IMR-90 (cell line): ENCODE data around the gene ASTE1. TPM values are rescaled to one million over a fixed set of nuclear protein-coding genes. Genes with fewer than 3 reads are reported as not detected.

Experiments used
- ATAC-seq: fragments of 200-7000 bp; cut with Tn5 transposase; 2 replicates; pipeline ENCODE4 v1.9.1; 2020; ENCODE audit warnings: low read depth, mild to moderate bottlenecking, moderate library complexity
- BruUV-seq: library from RNA; stranded (reverse); fragments of 400-500 nt; replicated peaks from 2 replicates; lab custom pipeline; 2021; lab: Mats Ljungman, UMichigan
- CTCF ChIA-PET: fragments of 300-600 bp; formaldehyde crosslinking; extraction: SDS; loops from one replicate; lab custom pipeline; 2021; ENCODE audit warnings: antibody characterized with exemption; lab: Yijun Ruan, JAX
- POLR2A ChIA-PET: fragments of 300-600 bp; sonication (Branson Sonifier 250); formaldehyde crosslinking; loops from one replicate; lab custom pipeline; 2022; ENCODE audit warnings: antibody characterized with exemption; ENCODE audit not compliant: unreplicated experiment; lab: Charles Lee
- DNase-seq: peaks from one replicate; pipeline ENCODE4 v3.0.0; 2013
- H2AFZ ChIP-seq: replicated peaks from 2 replicates; pipeline ENCODE3; 2013; ENCODE audit warnings: low read length, mild to moderate bottlenecking; ENCODE audit not compliant: poor library complexity
- H2AK5ac ChIP-seq: 2 replicates; pipeline ENCODE4 v1.6.1; 2013; ENCODE audit warnings: low read depth, low read length, inconsistent platforms
- H2AK9ac ChIP-seq: replicated peaks from 2 replicates; pipeline ENCODE3; 2013; ENCODE audit warnings: mild to moderate bottlenecking, low read depth, low read length, moderate library complexity; ENCODE audit not compliant: poor library complexity
- H2BK120ac ChIP-seq: 2 replicates; pipeline ENCODE4 v1.6.1; 2013; ENCODE audit warnings: low read depth, low read length, inconsistent platforms
- H2BK15ac ChIP-seq: 3 replicates; pipeline ENCODE4 v1.6.1; 2013; ENCODE audit warnings: low read depth, low read length, inconsistent platforms
- H2BK20ac ChIP-seq: 2 replicates; pipeline ENCODE4 v1.6.1; 2013; ENCODE audit warnings: low read depth, mild to moderate bottlenecking, inconsistent platforms, low read length, moderate library complexity
- H2BK5ac ChIP-seq: 2 replicates; pipeline ENCODE4 v1.6.1; 2013; ENCODE audit warnings: mild to moderate bottlenecking, low read depth, low read length, inconsistent platforms; ENCODE audit not compliant: poor library complexity, severe bottlenecking
- H3K14ac ChIP-seq: replicated peaks from 2 replicates; pipeline ENCODE4 v1.6.1; 2013; ENCODE audit warnings: low read depth, low read length, inconsistent platforms
- H3K18ac ChIP-seq: 2 replicates; pipeline ENCODE4 v1.6.1; 2013; ENCODE audit warnings: low read depth, low read length, control low read depth
- H3K23ac ChIP-seq: 2 replicates; pipeline ENCODE4 v1.6.1; 2013; ENCODE audit warnings: low read depth, low read length, inconsistent platforms
- H3K27ac ChIP-seq: 2 replicates; pipeline ENCODE4 v1.5.1; 2013; ENCODE audit warnings: mild to moderate bottlenecking, control low read depth, low read length; ENCODE audit not compliant: insufficient read depth
- H3K27me3 ChIP-seq: 2 replicates; pipeline ENCODE4 v1.6.1; 2013; ENCODE audit warnings: low read length; ENCODE audit not compliant: control insufficient read depth, insufficient read depth
- H3K36me3 ChIP-seq: 2 replicates; pipeline ENCODE4 v1.6.1; 2013; ENCODE audit warnings: low read length, mixed read lengths; ENCODE audit not compliant: control insufficient read depth, insufficient read depth
- H3K4ac ChIP-seq: 2 replicates; pipeline ENCODE4 v1.6.1; 2013; ENCODE audit warnings: low read depth, low read length, inconsistent platforms
- H3K4me1 ChIP-seq: 2 replicates; pipeline ENCODE4 v1.6.1; 2013; ENCODE audit warnings: low read length, mixed read lengths; ENCODE audit not compliant: control insufficient read depth, insufficient read depth
- H3K4me2 ChIP-seq: 2 replicates; pipeline ENCODE4 v1.6.1; 2013; ENCODE audit warnings: low read depth, mild to moderate bottlenecking, control low read depth, low read length, moderate library complexity
- H3K4me3 ChIP-seq: 2 replicates; pipeline ENCODE4 v1.5.1; 2013; ENCODE audit warnings: low read depth, mild to moderate bottlenecking, control low read depth, low read length, moderate library complexity; ENCODE audit not compliant: insufficient read depth
- H3K56ac ChIP-seq: 2 replicates; pipeline ENCODE4 v1.6.1; 2013; ENCODE audit warnings: low read length, inconsistent platforms; ENCODE audit not compliant: insufficient read depth; ENCODE audit errors: extremely low read depth
- H3K79me1 ChIP-seq, 2 experiments: 2 replicates each; pipeline ENCODE4 v1.6.1; 2013; ENCODE audit warnings: low read length in 2 of 2, inconsistent platforms in 1 of 2, low read depth in 1 of 2
- H3K9ac ChIP-seq: 2 replicates; pipeline ENCODE4 v1.6.1; 2013; ENCODE audit warnings: low read depth, low read length, control low read depth
- H3K9me1 ChIP-seq: 2 replicates; pipeline ENCODE4 v1.6.1; 2013; ENCODE audit warnings: low read length, inconsistent platforms; ENCODE audit not compliant: insufficient read depth
- H3K9me3 ChIP-seq: 2 replicates; pipeline ENCODE4 v1.6.1; 2013; ENCODE audit warnings: low read length; ENCODE audit not compliant: control insufficient read depth, insufficient read depth
- H4K20me1 ChIP-seq: 2 replicates; pipeline ENCODE4 v1.6.1; 2013; ENCODE audit warnings: low read length, inconsistent platforms; ENCODE audit not compliant: insufficient read depth
- H4K5ac ChIP-seq: 2 replicates; pipeline ENCODE4 v1.6.1; 2013; ENCODE audit warnings: mild to moderate bottlenecking, low read depth, low read length, control low read depth
- H4K8ac ChIP-seq, 2 experiments: 2 replicates each; pipeline ENCODE4 v1.6.1; 2013; ENCODE audit warnings: low read depth in 2 of 2, low read length in 2 of 2, control low read depth in 1 of 2, inconsistent platforms in 1 of 2
- H4K91ac ChIP-seq: 2 replicates; pipeline ENCODE4 v1.6.1; 2013; ENCODE audit warnings: low read depth, low read length, inconsistent platforms; ENCODE audit not compliant: insufficient read depth
- BHLHE40 ChIP-seq: fragments of 150-350 bp; IDR thresholded peaks from 2 replicates; pipeline ENCODE4 v1.6.1; 2016; ENCODE audit warnings: mild to moderate bottlenecking, low read depth, low read length
- CEBPB ChIP-seq: IDR thresholded peaks from 2 replicates; pipeline ENCODE4 v1.6.1; 2012; ENCODE audit warnings: low read depth, low read length, improper control_type of control experiment
- CHD1 ChIP-seq: IDR thresholded peaks from 2 replicates; pipeline ENCODE4 v1.6.1; 2012; ENCODE audit warnings: low read depth, low read length, improper control_type of control experiment
- ELK1 ChIP-seq: fragments of 150-350 bp; IDR thresholded peaks from 2 replicates; pipeline ENCODE4 v1.6.1; 2016; ENCODE audit warnings: low read depth, mild to moderate bottlenecking, low read length, moderate library complexity, borderline replicate concordance
- FOS ChIP-seq: fragments of 150-350 bp; IDR thresholded peaks from 2 replicates; pipeline ENCODE4 v1.6.1; 2016; ENCODE audit warnings: low read depth, low read length
- MAFK ChIP-seq: IDR thresholded peaks from 2 replicates; pipeline ENCODE4 v1.6.1; 2012; ENCODE audit warnings: low read depth, low read length, improper control_type of control experiment
- MAZ ChIP-seq: IDR thresholded peaks from 2 replicates; pipeline ENCODE4 v1.6.1; 2012; ENCODE audit warnings: low read depth, mild to moderate bottlenecking, low read length, improper control_type of control experiment, moderate library complexity, borderline replicate concordance
- MXI1 ChIP-seq: IDR thresholded peaks from 2 replicates; pipeline ENCODE4 v1.6.1; 2012; ENCODE audit warnings: low read depth, mild to moderate bottlenecking, low read length, moderate library complexity, borderline replicate concordance
- NFE2L2 ChIP-seq: fragments of 150-350 bp; IDR thresholded peaks from 2 replicates; pipeline ENCODE4 v1.6.1; 2016; ENCODE audit warnings: low read depth, mild to moderate bottlenecking, low read length
- POLR2A ChIP-seq: IDR thresholded peaks from 2 replicates; pipeline ENCODE4 v1.6.1; 2012; ENCODE audit warnings: mild to moderate bottlenecking, low read depth, low read length
- RAD21 ChIP-seq: IDR thresholded peaks from 2 replicates; pipeline ENCODE4 v1.6.1; 2012; ENCODE audit warnings: low read length, improper control_type of control experiment
- RCOR1 ChIP-seq: IDR thresholded peaks from 2 replicates; pipeline ENCODE4 v1.6.1; 2012; ENCODE audit warnings: mild to moderate bottlenecking, low read length, improper control_type of control experiment; ENCODE audit not compliant: insufficient replicate concordance
- RFX5 ChIP-seq: IDR thresholded peaks from 2 replicates; pipeline ENCODE4 v1.8.0; 2012; ENCODE audit warnings: low read depth, mild to moderate bottlenecking, low read length, moderate library complexity
- SMC3 ChIP-seq: fragments of 150-350 bp; IDR thresholded peaks from 2 replicates; pipeline ENCODE4 v1.6.1; 2016; ENCODE audit warnings: low read depth, mild to moderate bottlenecking, antibody characterized with exemption, low read length, moderate library complexity
- USF2 ChIP-seq: fragments of 150-350 bp; IDR thresholded peaks from 2 replicates; pipeline ENCODE4 v1.6.1; 2017; ENCODE audit warnings: mild to moderate bottlenecking, antibody characterized with exemption, low read length, low read depth
- WGBS, 2 experiments: methylation state at CpG; one replicate each; pipeline versions ENCODE4 v1.1.5 to v1.1.7; 2013; ENCODE audit warnings: missing lambda C conversion rate in 2 of 2; ENCODE audit not compliant: insufficient read length in 1 of 2; ENCODE audit errors: extremely low coverage in 2 of 2; 5-methylcytosine and 5-hydroxymethylcytosine counted together
- dilution Hi-C: fragments of 300-500 bp; cut with HindIII; formaldehyde crosslinking; loops from one replicate; pipeline ENCODE4 v1.14.3; 2018; ENCODE audit warnings: low sequenced_read_pairs; ENCODE audit not compliant: unreplicated experiment
- in situ Hi-C: fragments of 300-500 bp; cut with MboI; formaldehyde crosslinking; loops from 3 replicates; pipeline ENCODE4 v1.14.3; 2019; ENCODE audit warnings: low sequenced_read_pairs, inconsistent platforms, mixed read lengths
- intact Hi-C: fragments of 100-400 bp; cut with micrococcal nuclease; formaldehyde crosslinking; loops from 2 replicates; pipeline ENCODE4 v1.10.0; 2022
- polyA plus RNA-seq, 3 experiments: library from polyadenylated mRNA; depleted of rRNA; stranded (reverse); fragments of >200 nt; gene quantifications; 2 replicates each; pipeline ENCODE4 v1.2.3, GENCODE V29; 2012; ENCODE audit warnings: low replicate concordance in 1 of 3
- total RNA-seq: library from RNA; depleted of rRNA; stranded (reverse); fragments of >200 nt; gene quantifications from 2 replicates; pipeline ENCODE4 v1.2.3, GENCODE V29; 2012
- TF ChIP-seq, protein P1 (sequence below): conservative IDR thresholded peaks from 2 replicates; pipeline ENCODE4 v1.5.1; 2012; ENCODE audit warnings: mild to moderate bottlenecking, low read depth, low read length, improper control_type of control experiment

Gene ASTE1
- total and polyA plus RNA-seq, 2 of the 4 experiments (the other 2 are of a cell fraction), result 3.2 to 7.5 TPM

DNA sequence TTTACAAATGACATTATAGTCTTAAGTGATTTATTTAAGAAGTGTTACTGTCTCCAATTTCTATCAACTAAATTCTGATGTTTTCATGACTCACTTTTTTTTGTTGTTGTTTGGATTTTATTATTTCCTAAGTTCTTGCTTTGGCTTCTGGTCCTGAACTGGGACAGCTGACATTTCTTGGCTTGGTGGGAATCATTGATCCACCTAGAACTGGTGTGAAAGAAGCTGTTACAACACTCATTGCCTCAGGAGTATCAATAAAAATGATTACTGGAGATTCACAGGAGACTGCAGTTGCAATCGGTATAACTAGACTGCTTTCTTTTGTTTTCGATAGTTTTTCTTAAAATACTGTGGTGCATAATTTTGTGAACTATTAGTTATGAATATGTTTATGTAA is 47.5 kb downstream of the ASTE1 start:
- CTCF ChIA-PET, result interaction anchor here (1.2 kb wide), 1 partner anchor 15 kb away, joined by 3 read pairs; no protein-coding TSS in a partner anchor
- Histone ChIP-seq H3K4ac (no peak overlapping the region), H3K9me1 (peaks cover 3% of the 10 kb centered on the region; the same call in 1 of the 2 replicates), H2AK9ac (no peak overlapping the region), H4K8ac (no peak overlapping the region), H2BK5ac (no peak overlapping the region), H3K9me3 (no peaks in the 10 kb centered on the region), H4K91ac (no peak overlapping the region), H3K18ac (no peak overlapping the region), H3K4me2 (no peak overlapping the region), H3K27ac (no peak overlapping the region), H3K23ac (no peak overlapping the region), H2AK5ac (no peak overlapping the region), H3K9ac (no peak overlapping the region), H4K20me1 (no peaks in the 10 kb centered on the region), H3K4me3 (no peak overlapping the region), H2BK20ac (no peak overlapping the region), H3K56ac (no peak overlapping the region), H3K14ac (no peak overlapping the region), H3K79me1 (peaks cover 0 to 2% of the 10 kb centered on the region in 2 experiments; a peak in 1 of 4 replicates), H2BK120ac (no peak overlapping the region), H3K4me1 (no peaks in the 10 kb centered on the region), H4K5ac (no peak overlapping the region), H3K27me3 (no peaks in the 10 kb centered on the region), H2AFZ (no peak overlapping the region), H3K36me3 (peaks cover 11% of the 10 kb centered on the region), H2BK15ac (no peak overlapping the region)
- WGBS, 2 experiments, result no CpG with 5 or more reads among the region's 2 CpGs
- intact Hi-C loops, result no loop called here
- no TSS peak for BruUV-seq
- DNase-seq, result no peak
- no peak for TF ChIP-seq USF2
- no peak for TF ChIP-seq SMC3
- TF ChIP-seq MAZ, result no peak
- TF ChIP-seq CEBPB, result no peak
- no peak for TF ChIP-seq BHLHE40
- TF ChIP-seq CHD1, result no peak
- no peak for TF ChIP-seq NFE2L2
- no peak for TF ChIP-seq MAFK
- TF ChIP-seq, protein P1, sequence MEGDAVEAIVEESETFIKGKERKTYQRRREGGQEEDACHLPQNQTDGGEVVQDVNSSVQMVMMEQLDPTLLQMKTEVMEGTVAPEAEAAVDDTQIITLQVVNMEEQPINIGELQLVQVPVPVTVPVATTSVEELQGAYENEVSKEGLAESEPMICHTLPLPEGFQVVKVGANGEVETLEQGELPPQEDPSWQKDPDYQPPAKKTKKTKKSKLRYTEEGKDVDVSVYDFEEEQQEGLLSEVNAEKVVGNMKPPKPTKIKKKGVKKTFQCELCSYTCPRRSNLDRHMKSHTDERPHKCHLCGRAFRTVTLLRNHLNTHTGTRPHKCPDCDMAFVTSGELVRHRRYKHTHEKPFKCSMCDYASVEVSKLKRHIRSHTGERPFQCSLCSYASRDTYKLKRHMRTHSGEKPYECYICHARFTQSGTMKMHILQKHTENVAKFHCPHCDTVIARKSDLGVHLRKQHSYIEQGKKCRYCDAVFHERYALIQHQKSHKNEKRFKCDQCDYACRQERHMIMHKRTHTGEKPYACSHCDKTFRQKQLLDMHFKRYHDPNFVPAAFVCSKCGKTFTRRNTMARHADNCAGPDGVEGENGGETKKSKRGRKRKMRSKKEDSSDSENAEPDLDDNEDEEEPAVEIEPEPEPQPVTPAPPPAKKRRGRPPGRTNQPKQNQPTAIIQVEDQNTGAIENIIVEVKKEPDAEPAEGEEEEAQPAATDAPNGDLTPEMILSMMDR, result no peak
- no peak for TF ChIP-seq RFX5
- no peak for TF ChIP-seq RCOR1
- TF ChIP-seq POLR2A, result no peak
- no peak for TF ChIP-seq MXI1
- no peak for TF ChIP-seq ELK1
- TF ChIP-seq RAD21, result no peak
- TF ChIP-seq FOS, result no peak
- in situ Hi-C loops, result loop anchor here (25.0 kb wide), 1 partner anchor 242 kb away; the partner anchor contains the start of gene PIK3R4
- dilution Hi-C loops, result no loop called here
- POLR2A ChIA-PET, result interaction anchor here (0.7 kb wide), 1 partner anchor 1608 kb away, joined by 3 read pairs; no protein-coding TSS in a partner anchor
- ATAC-seq, result no peak
